ENCODE measurements around the gene USP13. TPM values are rescaled to one million over a fixed set of nuclear protein-coding genes. Genes with fewer than 3 reads are reported as not detected.

USP13 gene
- total RNA-seq, 1 experiment from 2014 or later: 22.7 TPM

GRCh38 chr3:179646177-179646576, 6.7 kb upstream of the USP13 start:
- no TSS peak for BruUV-seq (replicated peaks)

GRCh38 chr3:179651687-179652446, 973 bp upstream of the USP13 start:
- CTCF ChIA-PET: no interaction called here
- no peak for ATAC-seq
- Histone ChIP-seq H3K36me3 (ENCODE audit: control insufficient read depth in 1 of 2, insufficient read depth in 2 of 2, low read length in 2 of 2) (no peaks in the 10 kb centered on the region), H3K4me2 (ENCODE audit: low read length) (peak overlapping the region; percentile 69), H3K4me3 (replicated peaks in 1 of 2; ENCODE audit: low read depth in 1 of 2, low read length in 2 of 2) (peak overlapping the region; percentile 88 to 94), H3K79me2 (ENCODE audit: insufficient read depth, low read length) (peaks cover 38% of the 10 kb centered on the region), H2AFZ (ENCODE audit: low read depth, low read length, poor library complexity, severe bottlenecking) (peak overlapping the region; percentile 52), H3K9me2 (ENCODE audit: insufficient read depth) (no peaks in the 10 kb centered on the region), H3K27ac (ENCODE audit: low read depth, low read length) (peak overlapping the region; percentile 85), H3K27me3 (ENCODE audit: insufficient read depth, low read length) (no peaks in the 10 kb centered on the region), H3K9ac (ENCODE audit: low read length) (peak overlapping the region; percentile 95), H3K9me3 (ENCODE audit: control insufficient read depth in 1 of 2, insufficient read depth in 1 of 2, low read depth in 1 of 2, low read length in 2 of 2) (no peaks in the 10 kb centered on the region), H4K20me1 (ENCODE audit: insufficient read depth) (no peaks in the 10 kb centered on the region), H3K4me1 (ENCODE audit: control insufficient read depth in 1 of 2, insufficient read depth in 2 of 2, low read length in 2 of 2) (peaks cover 4 to 28% of the 10 kb centered on the region in 2 experiments; a peak in 3 of 4 replicates)
- intact Hi-C loops (cut with micrococcal nuclease): no loop called here
- RAD21 ChIA-PET (ENCODE audit: low non-redundant PET in 1 of 2, low total read pairs in 2 of 2, uncharacterized antibody in 2 of 2, unreplicated experiment in 2 of 2): no interaction called here
- no peak for DNase-seq (ENCODE audit: low read depth, low spot score)
- POLR2A ChIA-PET: no interaction called here
- TSS peak; percentile 73 for BruUV-seq (replicated peaks)
- TF ChIP-seq ZFX (IDR thresholded peaks at IDR 0.05) (no peak), ZBTB33 (IDR thresholded peaks at IDR 0.05; ENCODE audit: extremely low read depth, insufficient replicate concordance, low read length) (no peak), YY1 (IDR thresholded peaks at IDR 0.05; ENCODE audit: extremely low read depth, insufficient replicate concordance, low read depth, low read length) (no peak), ATF3 (IDR thresholded peaks at IDR 0.05) (no peak), REST (IDR thresholded peaks at IDR 0.05; ENCODE audit: low read depth) (no peak), CEBPB (IDR thresholded peaks at IDR 0.05; ENCODE audit: low read depth) (no peak), TCF7L2 (IDR thresholded peaks at IDR 0.05; ENCODE audit: borderline replicate concordance, extremely low read depth, insufficient read depth, insufficient read length) (no peak), JUND (IDR thresholded peaks at IDR 0.05) (no peak)

More at GRCh38 chr3:179646177-179646576, 6.7 kb upstream of the USP13 start:
- Histone ChIP-seq H3K27ac (ENCODE audit: low read depth, low read length) (no peak overlapping the region), H3K9ac (ENCODE audit: low read length) (no peak overlapping the region), H3K36me3 (ENCODE audit: control insufficient read depth in 1 of 2, insufficient read depth in 2 of 2, low read length in 2 of 2) (no peaks in the 10 kb centered on the region), H3K9me3 (ENCODE audit: control insufficient read depth in 1 of 2, insufficient read depth in 1 of 2, low read depth in 1 of 2, low read length in 2 of 2) (no peaks in the 10 kb centered on the region), H3K27me3 (ENCODE audit: insufficient read depth, low read length) (no peaks in the 10 kb centered on the region), H3K4me1 (ENCODE audit: control insufficient read depth in 1 of 2, insufficient read depth in 2 of 2, low read length in 2 of 2) (peaks cover 3 to 25% of the 10 kb centered on the region in 2 experiments; a peak in 2 of 4 replicates), H3K9me2 (ENCODE audit: insufficient read depth) (no peaks in the 10 kb centered on the region), H3K4me2 (ENCODE audit: low read length) (no peak overlapping the region), H3K79me2 (ENCODE audit: insufficient read depth, low read length) (no peaks in the 10 kb centered on the region), H4K20me1 (ENCODE audit: insufficient read depth) (no peaks in the 10 kb centered on the region), H2AFZ (ENCODE audit: low read depth, low read length, poor library complexity, severe bottlenecking) (no peak overlapping the region), H3K4me3 (replicated peaks in 1 of 2; ENCODE audit: low read depth in 1 of 2, low read length in 2 of 2) (no peak overlapping the region)
- ATAC-seq (no peak), DNase-seq (ENCODE audit: low read depth, low spot score) (no peak)
- intact Hi-C loops (cut with micrococcal nuclease): no loop called here
- RAD21 ChIA-PET (ENCODE audit: low non-redundant PET in 1 of 2, low total read pairs in 2 of 2, uncharacterized antibody in 2 of 2, unreplicated experiment in 2 of 2): no interaction called here
- TF ChIP-seq SIN3A (IDR thresholded peaks at IDR 0.05; ENCODE audit: low read depth) (no peak), FOSL1 (IDR thresholded peaks at IDR 0.05; ENCODE audit: low read depth) (no peak), CEBPB (IDR thresholded peaks at IDR 0.05; ENCODE audit: low read depth) (no peak), ZNF274 (IDR thresholded peaks at IDR 0.05; ENCODE audit: low read depth, low read length) (no peak), POLR2A (IDR thresholded peaks at IDR 0.05; ENCODE audit: borderline replicate concordance, extremely low read depth, insufficient read depth, insufficient read length) (no peak), EZH2 (IDR thresholded peaks at IDR 0.05) (no peak), POLR2AphosphoS5 (IDR thresholded peaks at IDR 0.05; ENCODE audit: low read depth, low read length) (no peak), RAD21 (IDR thresholded peaks at IDR 0.05; ENCODE audit: low read depth) (no peak), ATF3 (IDR thresholded peaks at IDR 0.05) (no peak), EGR1 (IDR thresholded peaks at IDR 0.05; ENCODE audit: low read depth) (no peak), JUND (IDR thresholded peaks at IDR 0.05) (no peak)
- POLR2A ChIA-PET: no interaction called here
- CTCF ChIA-PET: no interaction called here

Measured in HCT116 (cell line).